Keratinocyte (primary cell): ENCODE results near the gene KLF3. TPM values are rescaled to one million over a fixed set of nuclear protein-coding genes. Genes with fewer than 3 reads are reported as not detected.

Experiments
- DNase-seq: peaks from one replicate; pipeline ENCODE4 v3.0.0-alpha.2; 2011; ENCODE audit warnings: low read depth, missing footprints, low spot score
- FAIRE-seq: peaks from 2 replicates; lab custom pipeline; 2011; peaks lifted over from hg19 to GRCh38; lab: Jason Lieb, UNC
- H2AFZ ChIP-seq: 2 replicates; pipeline ENCODE4 v1.6.0; 2012; ENCODE audit warnings: low read length, control low read depth, inconsistent platforms; ENCODE audit not compliant: control insufficient read depth
- H3K27ac ChIP-seq: 2 replicates; pipeline ENCODE4 v1.5.1; 2011; ENCODE audit warnings: low read length; ENCODE audit not compliant: control insufficient read depth, insufficient read depth
- H3K27me3 ChIP-seq: 3 replicates; pipeline ENCODE4 v1.6.0; 2011; ENCODE audit warnings: low read length; ENCODE audit not compliant: control insufficient read depth, insufficient read depth; ENCODE audit errors: extremely low read depth
- H3K36me3 ChIP-seq, 2 experiments: 2 replicates in 1 of 2; 3 replicates in 1 of 2; pipeline ENCODE4 v1.5.1; 2011; ENCODE audit warnings: low read length in 2 of 2, mild to moderate bottlenecking in 1 of 2; ENCODE audit not compliant: control insufficient read depth in 2 of 2, insufficient read depth in 2 of 2; ENCODE audit errors: extremely low read depth in 1 of 2
- H3K4me1 ChIP-seq: 3 replicates; pipeline ENCODE4 v1.5.1; 2011; ENCODE audit warnings: low read length; ENCODE audit not compliant: control insufficient read depth, insufficient read depth; ENCODE audit errors: extremely low read depth
- H3K4me2 ChIP-seq: 3 replicates; pipeline ENCODE4 v1.6.0; 2011; ENCODE audit warnings: low read depth, low read length; ENCODE audit not compliant: control insufficient read depth, insufficient read depth; ENCODE audit errors: extremely low read depth
- H3K4me3 ChIP-seq, 3 experiments: fragments of 200-600 bp in 1 of 3; sonication (generic) in 1 of 3; 2 replicates in 2 of 3; 3 replicates in 1 of 3; pipeline ENCODE4 v1.5.1; 2011 to 2016; ENCODE audit warnings: low read length in 3 of 3, mild to moderate bottlenecking in 3 of 3, control low read depth in 2 of 3, inconsistent platforms in 1 of 3, low read depth in 1 of 3, mixed read lengths in 1 of 3, mixed run types in 1 of 3, moderate library complexity in 1 of 3; ENCODE audit not compliant: control insufficient read depth in 2 of 3, insufficient read depth in 2 of 3; ENCODE audit errors: extremely low read depth in 1 of 3
- H3K79me2 ChIP-seq: 2 replicates; pipeline ENCODE4 v1.6.0; 2012; ENCODE audit warnings: low read length; ENCODE audit not compliant: control insufficient read depth, insufficient read depth
- H3K9ac ChIP-seq: 3 replicates; pipeline ENCODE4 v1.6.0; 2011; ENCODE audit warnings: low read length; ENCODE audit not compliant: control insufficient read depth, insufficient read depth; ENCODE audit errors: extremely low read depth
- H3K9me1 ChIP-seq: 3 replicates; pipeline ENCODE4 v1.6.0; 2011; ENCODE audit warnings: low read length; ENCODE audit not compliant: control insufficient read depth, insufficient read depth; ENCODE audit errors: extremely low read depth
- H3K9me3 ChIP-seq: 2 replicates; pipeline ENCODE4 v1.5.1; 2012; ENCODE audit warnings: low read depth, low read length; ENCODE audit not compliant: control insufficient read depth
- H4K20me1 ChIP-seq: 3 replicates; pipeline ENCODE4 v1.6.0; 2011; ENCODE audit warnings: low read length; ENCODE audit not compliant: control insufficient read depth, insufficient read depth; ENCODE audit errors: extremely low read depth
- EZH2 ChIP-seq: IDR thresholded peaks from one replicate; pipeline ENCODE4 v1.6.1; 2012; ENCODE audit warnings: inconsistent platforms, mild to moderate bottlenecking, low read length, moderate library complexity
- dilution Hi-C: fragments of 300-500 bp; cut with MboI; formaldehyde crosslinking; loops from one replicate; pipeline ENCODE4 v1.7.0; 2020; ENCODE audit warnings: low sequenced_read_pairs; ENCODE audit not compliant: extremely low pct_ligation_motif_present
- polyA plus RNA-seq, 5 experiments: library from polyadenylated mRNA; depleted of rRNA in 3 of 5; stranded (reverse) in 3 of 5; stranded (forward) in 1 of 5; unstranded in 1 of 5; fragments of >200 nt; gene quantifications; 1 replicate in 1 of 5; 2 replicates in 3 of 5; 3 replicates in 1 of 5; pipeline versions ENCODE4 v1.2.1 to v1.2.3, GENCODE V29; 2011 to 2012; ENCODE audit warnings: missing spikeins in 2 of 5, low read depth in 1 of 5, low replicate concordance in 1 of 5
- TF ChIP-seq, protein P1 (sequence below), 3 experiments: IDR thresholded peaks in 1 of 3; conservative IDR thresholded peaks in 1 of 3; optimal IDR thresholded peaks in 1 of 3; 2 replicates in 2 of 3; 3 replicates in 1 of 3; pipeline versions ENCODE3 to v1.5.1; 2011; ENCODE audit warnings: low read length in 3 of 3, mild to moderate bottlenecking in 3 of 3, moderate library complexity in 2 of 3, control low read depth in 1 of 3, inconsistent platforms in 1 of 3; ENCODE audit not compliant: insufficient read depth in 2 of 3; ENCODE audit errors: extremely low read depth in 1 of 3

KLF3 gene
- polyA plus RNA-seq, 1 donor (not counting 4 experiments of a cell fraction or from before 2014, with no cell fraction given) = 39.9 TPM

DNA sequence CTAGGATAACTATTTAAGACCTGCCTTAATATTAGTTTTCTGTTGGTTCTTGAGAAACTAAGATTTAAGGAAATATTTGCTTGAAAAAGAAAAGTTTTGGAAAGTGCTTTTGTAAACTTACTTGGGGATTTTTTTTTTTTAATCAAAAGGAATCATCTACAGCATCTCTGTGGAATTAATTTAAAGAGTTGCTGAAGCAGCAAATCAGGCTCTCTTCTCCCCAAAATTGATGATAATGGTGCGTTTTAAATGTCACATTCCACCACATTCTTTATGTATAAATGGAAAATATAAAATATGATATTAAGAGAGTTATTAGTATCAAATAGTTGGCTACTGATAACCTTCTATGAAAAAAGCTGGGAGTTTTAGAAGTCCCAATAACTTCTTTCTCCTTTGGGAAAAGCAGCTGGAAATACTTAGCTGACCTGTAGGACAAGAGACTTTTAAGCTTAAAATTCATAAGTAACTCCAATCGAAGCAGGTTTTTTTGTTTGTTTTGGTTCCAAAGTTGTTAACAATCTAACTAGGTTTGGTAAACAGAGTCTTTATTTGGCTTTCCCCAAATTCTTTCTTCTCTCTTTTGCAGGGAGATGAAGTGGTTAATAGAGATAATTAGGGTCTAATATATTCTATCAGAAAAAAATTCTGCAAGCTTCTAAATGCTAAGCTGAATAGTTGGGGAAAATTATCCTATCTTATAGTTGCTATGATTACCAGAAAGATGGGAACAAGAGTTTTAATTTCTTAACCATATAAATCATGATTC is 4.4 kb downstream of the KLF3 start:
- dilution Hi-C loops = no loop called here
- Histone ChIP-seq H3K9me3 (no peaks in the 10 kb centered on the region), H4K20me1 (peaks cover 7% of the 10 kb centered on the region), H3K27ac (peak overlapping the region; percentile 97), H3K79me2 (peaks cover 86% of the 10 kb centered on the region), H3K9me1 (peaks cover 7% of the 10 kb centered on the region), H3K27me3 (no peaks in the 10 kb centered on the region), H3K4me3 (peak overlapping the region in 2 of 3 experiments; percentile 77 to 85), H3K4me2 (peak overlapping the region; percentile 98), H3K9ac (peak overlapping the region; percentile 95), H2AFZ (no peak overlapping the region), H3K36me3 (peaks cover 0 to 13% of the 10 kb centered on the region in 2 experiments), H3K4me1 (peaks cover 55% of the 10 kb centered on the region)
- FAIRE-seq (no peak), DNase-seq (no peak)
- TF ChIP-seq EZH2 = no peak
- TF ChIP-seq, protein P1, sequence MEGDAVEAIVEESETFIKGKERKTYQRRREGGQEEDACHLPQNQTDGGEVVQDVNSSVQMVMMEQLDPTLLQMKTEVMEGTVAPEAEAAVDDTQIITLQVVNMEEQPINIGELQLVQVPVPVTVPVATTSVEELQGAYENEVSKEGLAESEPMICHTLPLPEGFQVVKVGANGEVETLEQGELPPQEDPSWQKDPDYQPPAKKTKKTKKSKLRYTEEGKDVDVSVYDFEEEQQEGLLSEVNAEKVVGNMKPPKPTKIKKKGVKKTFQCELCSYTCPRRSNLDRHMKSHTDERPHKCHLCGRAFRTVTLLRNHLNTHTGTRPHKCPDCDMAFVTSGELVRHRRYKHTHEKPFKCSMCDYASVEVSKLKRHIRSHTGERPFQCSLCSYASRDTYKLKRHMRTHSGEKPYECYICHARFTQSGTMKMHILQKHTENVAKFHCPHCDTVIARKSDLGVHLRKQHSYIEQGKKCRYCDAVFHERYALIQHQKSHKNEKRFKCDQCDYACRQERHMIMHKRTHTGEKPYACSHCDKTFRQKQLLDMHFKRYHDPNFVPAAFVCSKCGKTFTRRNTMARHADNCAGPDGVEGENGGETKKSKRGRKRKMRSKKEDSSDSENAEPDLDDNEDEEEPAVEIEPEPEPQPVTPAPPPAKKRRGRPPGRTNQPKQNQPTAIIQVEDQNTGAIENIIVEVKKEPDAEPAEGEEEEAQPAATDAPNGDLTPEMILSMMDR (optimal IDR thresholded peaks at IDR 0.05 in 1 of 3, IDR thresholded peaks at IDR 0.05 in 1 of 3, conservative IDR thresholded peaks at IDR 0.05 in 1 of 3; ENCODE audit: extremely low read depth in 1 of 3, insufficient read depth in 2 of 3, low read length in 3 of 3) = no peak

DNA sequence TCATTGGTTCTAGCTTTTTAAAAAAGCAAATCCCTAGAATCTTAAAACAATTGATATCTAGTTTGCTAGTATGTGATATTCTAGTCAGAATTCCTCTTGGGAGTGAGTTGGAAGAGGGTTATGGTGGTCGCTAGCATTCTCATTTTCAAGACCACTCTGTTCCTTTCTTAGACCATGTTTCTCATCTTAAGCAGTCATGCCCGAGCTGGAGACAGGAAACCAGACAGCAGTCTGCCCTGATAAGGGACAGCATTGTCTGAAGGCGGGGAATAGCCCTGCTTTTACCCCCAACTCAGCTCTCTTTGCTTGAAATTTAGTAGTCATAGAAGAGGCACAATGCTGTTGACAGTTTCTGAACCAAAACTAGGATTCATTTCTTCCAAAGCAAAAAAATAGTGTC is 5.2 kb downstream of the KLF3 start:
- Histone ChIP-seq H3K36me3 (peaks cover 0 to 13% of the 10 kb centered on the region in 2 experiments), H4K20me1 (peaks cover 7% of the 10 kb centered on the region), H3K79me2 (peaks cover 92% of the 10 kb centered on the region), H3K27me3 (no peaks in the 10 kb centered on the region), H3K4me3 (peak overlapping the region in 2 of 3 experiments; percentile 40 to 48), H3K4me1 (peaks cover 63% of the 10 kb centered on the region), H3K9me3 (no peaks in the 10 kb centered on the region), H2AFZ (no peak overlapping the region), H3K4me2 (peak overlapping the region; percentile 98), H3K27ac (peak overlapping the region; percentile 97), H3K9me1 (peaks cover 7% of the 10 kb centered on the region), H3K9ac (peak overlapping the region; percentile 95)
- no peak for DNase-seq
- TF ChIP-seq EZH2 = no peak
- TF ChIP-seq, protein P1 (optimal IDR thresholded peaks at IDR 0.05 in 1 of 3, IDR thresholded peaks at IDR 0.05 in 1 of 3, conservative IDR thresholded peaks at IDR 0.05 in 1 of 3; ENCODE audit: extremely low read depth in 1 of 3, insufficient read depth in 2 of 3, low read length in 3 of 3) = no peak
- FAIRE-seq = no peak
- dilution Hi-C loops = no loop called here
